Peyer's patch (tissue), 4 donors: Measurements from ENCODE around the gene CCDC74A.
"Not testable (repeated sequence)": the region's sequence is repeated elsewhere in the genome, so short reads cannot be mapped to it uniquely, and the experiment has no call there.

Experiments used
- CTCF ChIP-seq, 6 experiments: fragments of 450-650 bp in 4 of 6; fragments of 200-600 bp in 2 of 6; sonication (generic) in 1 of 6; IDR thresholded peaks; one replicate each; pipeline ENCODE4 v1.5.1; 2017 to 2019; ENCODE audit warnings: antibody characterized with exemption in 6 of 6, mild to moderate bottlenecking in 3 of 6, moderate library complexity in 1 of 6
- POLR2A ChIP-seq, 2 donors: fragments of 450-650 bp; IDR thresholded peaks; one replicate each; pipeline ENCODE4 v1.5.1; 2017; ENCODE audit warnings: antibody characterized with exemption in 2 of 2, mild to moderate bottlenecking in 2 of 2, moderate library complexity in 2 of 2

- TF ChIP-seq CTCF, POLR2A (IDR thresholded peaks at IDR 0.05): not testable (repeated sequence)
Observed at GRCh38 chr2:131511291-131511968, 16.3 kb upstream of the CCDC74A start.
